Stimulated activated CD4-positive, alpha-beta T cell treated with anti-CD3 and anti-CD28 coated beads, TNF-alpha, amount 100 ng/mL, for 24 hours (primary cell): ENCODE data around the gene DHRSX.
"Not testable (repeated sequence)": the region's sequence is repeated elsewhere in the genome, so short reads cannot be mapped to it uniquely, and the experiment has no call there.

Source experiments
- DNase-seq, 3 experiments: peaks; one replicate each; pipeline ENCODE4 v3.0.0-alpha.2; 2020; ENCODE audit warnings: low read depth in 3 of 3

Gene DHRSX

GRCh38 chrX:2318371-2318770, 182.4 kb downstream of the DHRSX start:
- DNase-seq, result no peak

DNA sequence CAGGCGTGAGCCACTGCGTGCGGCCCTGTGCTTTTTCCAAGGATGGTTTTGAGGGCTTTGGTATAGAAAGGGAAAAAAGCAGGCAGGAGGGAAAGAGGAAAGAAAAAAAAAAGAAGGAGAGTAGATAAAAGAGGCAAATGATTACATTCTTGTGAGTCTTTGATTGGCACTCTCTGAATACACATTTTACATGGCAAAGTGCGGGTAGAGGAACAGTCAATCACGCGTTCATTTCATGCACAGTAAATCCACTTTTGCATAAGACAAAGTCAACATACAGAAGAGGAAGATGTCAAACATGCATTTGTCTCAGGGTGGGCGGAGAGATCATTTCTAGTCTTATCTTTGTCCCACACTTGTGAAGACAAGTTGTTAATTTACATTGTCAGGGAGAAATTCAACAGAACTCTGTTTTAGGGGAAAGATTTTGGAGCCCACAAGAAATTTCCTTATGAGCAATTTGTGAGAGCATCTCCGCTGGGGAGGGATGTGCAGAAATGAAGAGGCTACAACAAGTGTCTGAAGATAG, 183.2 kb downstream of the DHRSX start:
- DNase-seq, result no peak

DNA sequence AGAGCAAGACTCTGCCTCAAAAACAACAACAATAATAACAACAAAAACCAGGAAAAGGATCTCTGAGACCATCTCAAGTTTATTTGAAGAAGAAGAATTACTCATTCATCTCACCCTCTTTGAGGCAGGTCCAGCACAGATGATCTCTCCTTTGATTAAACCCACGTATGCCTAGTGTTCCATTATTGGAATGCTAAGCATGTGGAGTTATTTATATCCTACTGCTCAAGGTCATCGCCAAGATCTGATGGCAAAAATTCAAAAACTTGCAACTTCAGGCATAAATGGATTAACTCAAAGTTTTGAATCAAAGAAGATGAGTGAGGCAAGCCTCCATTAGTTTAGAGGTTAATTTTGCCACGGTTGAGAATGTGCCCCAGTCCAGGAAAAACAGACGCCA, 184.2 kb downstream of the DHRSX start:
- DNase-seq, result no peak

DNA sequence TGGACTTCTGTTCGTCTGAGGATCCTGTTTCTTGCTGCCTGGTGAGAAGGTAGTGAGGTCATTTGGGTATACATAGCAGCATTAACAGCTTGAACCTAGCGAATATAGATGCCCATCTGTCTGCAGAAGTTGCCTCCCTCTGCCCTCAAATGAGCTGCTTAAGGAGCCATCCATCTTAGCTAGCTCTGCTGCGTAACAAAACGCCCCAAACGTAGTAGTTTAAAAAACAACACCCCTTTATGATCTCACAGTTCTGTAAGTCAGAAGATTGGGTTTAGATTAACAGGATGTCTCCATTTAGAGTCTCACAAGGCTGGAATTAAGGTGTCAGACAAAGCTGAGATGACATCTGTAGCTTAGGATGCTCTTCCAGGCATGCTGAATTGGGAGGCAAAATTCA, 185.3 kb downstream of the DHRSX start:
- DNase-seq, result no peak

DNA sequence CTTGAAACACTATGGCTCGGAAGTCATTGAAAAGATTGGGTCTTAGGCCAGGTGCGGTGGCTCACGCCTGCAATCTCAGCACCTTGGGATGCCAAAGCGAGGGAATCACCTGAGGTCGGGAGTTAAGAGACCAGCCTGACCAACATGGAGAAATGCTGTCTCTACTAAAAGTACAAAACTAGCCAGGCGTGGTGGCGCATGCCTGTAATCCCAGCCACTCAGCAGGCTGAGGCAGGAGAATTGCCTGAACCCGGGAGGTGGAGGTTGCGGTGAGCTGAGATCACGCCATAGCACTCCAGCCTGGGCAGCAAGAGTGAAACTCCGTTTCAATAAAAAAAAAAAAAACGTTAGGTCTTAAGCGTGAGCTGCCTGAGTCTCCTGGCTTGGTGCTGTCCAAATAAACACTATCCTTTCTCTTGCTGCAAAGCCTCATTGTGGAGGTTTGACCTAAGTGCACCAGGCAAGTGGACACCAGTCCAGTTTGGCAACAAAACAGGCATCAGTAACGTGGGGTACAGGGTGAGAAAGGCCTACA, 185.9 kb downstream of the DHRSX start:
- no peak for DNase-seq

DNA sequence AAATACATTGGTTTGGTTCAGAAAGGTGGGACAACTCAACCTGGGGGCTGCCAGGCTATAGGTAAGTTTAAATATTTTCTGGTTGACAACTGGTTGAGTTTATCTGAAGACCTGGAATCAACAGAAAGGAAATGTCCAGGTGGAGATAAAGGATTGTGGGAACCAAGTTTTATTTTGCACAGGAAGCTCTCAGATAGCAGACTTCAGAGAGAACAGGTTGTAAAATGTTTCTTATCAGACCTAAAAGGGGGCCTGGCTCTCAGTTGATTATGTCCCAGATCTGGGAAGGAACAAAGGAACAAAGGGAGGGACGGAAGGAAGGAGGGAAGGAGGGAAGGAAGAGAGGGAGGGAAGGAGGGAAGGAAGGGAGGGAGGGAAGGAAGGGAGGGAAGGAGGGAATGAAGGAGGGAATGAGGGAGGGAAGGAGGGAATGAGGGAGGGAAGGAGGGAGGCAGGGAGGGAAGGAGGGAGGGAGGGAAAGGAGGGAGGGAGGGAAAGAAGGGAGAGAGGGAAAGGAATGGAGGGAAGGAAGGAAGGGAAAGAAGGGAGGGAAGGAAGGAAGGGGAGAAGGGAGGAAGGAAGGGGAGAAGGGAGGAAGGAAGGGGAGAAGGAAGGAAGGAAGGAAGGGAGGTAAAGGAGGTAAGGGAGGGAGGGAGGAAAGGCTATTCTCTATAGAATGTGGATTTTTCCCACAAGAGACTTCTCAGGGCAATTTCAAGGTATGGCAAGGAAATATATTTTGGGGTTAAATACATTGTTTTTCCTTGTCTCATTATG, 186.7 kb downstream of the DHRSX start:
- DNase-seq, result no peak

DNA sequence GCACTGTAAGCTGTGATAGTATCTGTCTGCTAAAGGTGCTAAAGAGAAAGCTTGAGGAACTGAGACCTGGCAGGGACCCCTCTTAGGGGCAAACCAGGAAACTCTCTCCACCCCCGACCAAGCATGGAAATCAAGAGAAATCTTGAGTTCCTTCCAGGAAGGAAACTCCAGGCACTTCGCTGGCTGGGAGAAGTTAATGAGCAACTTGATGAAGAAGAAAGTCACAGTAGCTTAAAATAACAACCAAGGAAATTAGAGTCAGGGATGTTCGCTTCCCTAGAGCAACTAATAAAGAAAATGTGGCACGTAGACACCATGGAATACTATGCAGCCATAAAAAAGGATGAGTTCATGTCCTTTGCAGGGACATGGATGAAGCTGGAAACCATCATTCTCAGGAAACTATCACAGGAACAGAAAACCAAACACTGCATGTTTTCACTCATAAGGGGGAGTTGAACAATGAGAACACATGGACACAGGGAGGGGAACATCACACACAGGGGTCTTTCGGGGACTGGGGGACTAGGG, 188.7 kb downstream of the DHRSX start:
- not testable (repeated sequence) for DNase-seq

GRCh38 chrX:2311501-2311900, 189.3 kb downstream of the DHRSX start:
- no peak for DNase-seq

DNA sequence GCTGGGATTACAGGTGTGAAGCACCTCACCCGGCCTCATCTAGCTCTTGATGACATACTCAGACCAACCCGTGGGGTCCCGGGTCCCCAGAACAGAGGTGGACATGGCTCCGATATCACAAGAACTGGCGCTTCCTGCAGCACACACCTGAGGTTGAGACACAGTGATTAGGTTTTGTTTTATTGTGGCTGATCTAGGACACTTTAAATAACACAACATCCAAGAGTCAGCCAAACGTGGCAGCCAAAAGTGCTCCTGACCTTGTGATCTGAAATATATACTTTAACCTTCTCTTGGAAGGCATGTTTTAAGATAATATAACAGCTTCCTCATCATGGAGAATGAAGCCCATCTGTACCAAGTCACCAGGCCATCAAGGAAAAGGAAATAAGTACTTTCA, 198.9 kb downstream of the DHRSX start:
- no peak for DNase-seq

GRCh38 chrX:2299871-2300270, 200.9 kb downstream of the DHRSX start:
- DNase-seq, result no peak

DNA sequence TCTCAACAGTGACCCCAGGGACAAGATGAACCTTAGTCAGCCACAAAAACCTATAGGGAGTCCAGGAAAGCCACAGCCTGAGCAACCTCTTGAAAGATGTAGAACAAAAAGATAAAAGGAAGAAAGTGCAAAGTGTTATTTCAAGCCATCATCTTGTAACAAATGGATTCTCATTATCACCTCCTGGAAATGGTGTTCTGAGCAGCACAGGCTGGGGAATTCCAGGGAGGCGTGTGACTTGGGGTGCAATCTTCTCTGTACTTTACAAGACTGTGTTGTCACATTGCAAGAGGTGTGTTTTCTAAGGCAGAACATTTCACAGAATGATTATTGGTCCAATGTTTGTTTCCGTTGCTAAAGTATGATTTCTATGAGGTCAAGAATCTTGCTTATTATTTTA, 214.0 kb downstream of the DHRSX start:
- DNase-seq, result no peak

DNA sequence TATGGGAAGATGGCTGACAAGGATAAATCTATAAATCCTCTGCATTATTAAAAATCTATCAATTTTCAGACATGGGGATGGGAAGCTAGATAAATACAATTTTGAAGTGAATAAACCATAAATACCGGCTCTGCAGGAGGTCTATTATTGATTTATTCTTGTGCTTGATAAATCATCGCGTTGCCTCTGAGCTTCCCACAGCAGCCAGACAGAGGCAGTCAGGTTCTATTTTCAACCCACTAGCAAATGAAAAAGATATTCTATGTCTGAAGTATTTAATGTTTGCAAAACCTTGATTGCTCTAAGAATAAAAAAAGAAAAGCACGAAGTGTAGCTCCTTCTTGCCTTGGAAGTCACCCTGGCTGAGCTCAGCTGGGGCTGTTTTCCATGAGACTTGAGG, 216.2 kb downstream of the DHRSX start:
- DNase-seq, result no peak

DNA sequence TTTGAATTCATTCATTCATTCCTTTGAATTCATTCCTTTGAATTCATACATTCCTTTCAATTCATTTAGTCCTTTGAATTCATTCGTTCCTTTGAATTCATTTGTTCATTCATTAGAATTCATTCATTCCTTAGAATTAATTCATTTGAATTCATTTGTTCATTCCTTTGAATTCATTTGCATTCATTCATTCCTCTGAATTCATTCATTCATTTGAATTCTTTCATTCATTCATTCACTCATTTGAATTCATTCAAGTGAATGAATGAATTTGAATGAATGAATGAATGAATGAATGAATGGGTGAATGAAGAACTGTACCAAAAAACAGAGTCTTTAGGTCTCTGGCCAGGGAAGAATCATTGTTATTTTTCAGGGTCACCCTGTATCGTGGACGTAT, 216.6 kb downstream of the DHRSX start:
- no peak for DNase-seq

DNA sequence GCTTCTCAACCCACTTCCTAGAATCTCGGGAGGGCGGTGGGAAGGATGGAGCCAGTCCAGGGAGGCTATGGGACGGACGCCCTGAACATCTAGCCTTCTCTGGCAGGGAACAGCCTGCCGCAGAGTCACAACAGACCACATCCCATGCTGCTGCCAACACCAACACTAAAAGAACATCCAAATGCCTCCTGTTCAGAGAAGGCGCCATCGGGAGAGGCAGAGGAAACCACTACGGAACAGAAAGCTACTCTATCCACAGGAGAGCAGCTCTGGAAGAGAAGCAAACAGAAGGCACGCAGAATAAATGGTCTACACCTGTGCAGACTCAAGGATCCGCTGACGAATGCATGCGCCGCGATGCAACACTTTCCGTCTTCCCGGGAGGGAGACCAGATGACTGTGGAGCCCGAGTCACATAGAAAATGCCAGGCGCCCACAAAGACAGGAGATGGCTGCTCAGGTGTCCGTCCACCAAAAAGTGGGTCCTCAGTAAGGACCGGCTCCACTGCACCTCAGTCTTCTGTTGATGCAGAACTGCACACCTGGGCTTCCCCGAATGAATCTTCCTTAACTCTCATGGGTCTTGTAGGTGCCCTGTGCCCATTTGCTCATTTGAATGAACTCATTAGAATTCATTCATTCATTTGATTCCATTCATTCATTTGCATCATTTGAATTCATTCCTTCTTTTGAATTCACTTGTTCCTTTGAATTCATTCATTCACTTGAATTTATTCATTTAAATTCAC, 217.5 kb downstream of the DHRSX start:
- no peak for DNase-seq

DNA sequence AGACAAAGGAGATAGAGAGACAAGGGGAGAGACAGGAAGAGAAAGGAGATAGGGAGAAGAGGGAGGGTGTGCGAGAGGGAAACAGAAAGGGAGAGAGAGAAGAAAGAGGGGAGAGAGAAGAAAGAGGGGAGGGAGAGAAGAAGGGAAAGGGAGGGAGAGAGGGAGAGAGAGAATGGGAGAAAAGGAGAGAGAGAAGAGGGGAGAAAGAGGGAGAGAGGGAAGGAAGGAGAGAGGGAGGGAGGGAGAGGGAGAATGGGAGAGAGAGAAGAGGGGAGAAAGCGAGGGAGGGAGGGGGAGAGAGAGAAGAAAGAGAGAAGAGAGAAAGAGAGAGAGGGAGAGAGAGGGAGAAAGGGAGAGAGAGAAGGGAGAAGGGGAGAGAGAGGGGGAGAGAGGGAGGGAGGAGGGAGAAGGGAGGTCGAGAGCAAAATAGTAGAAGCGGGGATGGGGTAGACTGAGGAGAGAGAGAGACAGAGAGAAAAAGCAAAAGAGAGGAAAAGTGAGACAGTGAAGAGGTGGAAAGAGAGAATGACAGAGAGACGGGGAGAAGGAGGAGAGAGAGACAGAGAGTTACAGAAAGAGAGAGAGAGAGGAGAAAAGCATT, 218.2 kb downstream of the DHRSX start:
- no peak for DNase-seq

GRCh38 chrX:2272337-2272736, 228.4 kb downstream of the DHRSX start:
- DNase-seq, result no peak

DNA sequence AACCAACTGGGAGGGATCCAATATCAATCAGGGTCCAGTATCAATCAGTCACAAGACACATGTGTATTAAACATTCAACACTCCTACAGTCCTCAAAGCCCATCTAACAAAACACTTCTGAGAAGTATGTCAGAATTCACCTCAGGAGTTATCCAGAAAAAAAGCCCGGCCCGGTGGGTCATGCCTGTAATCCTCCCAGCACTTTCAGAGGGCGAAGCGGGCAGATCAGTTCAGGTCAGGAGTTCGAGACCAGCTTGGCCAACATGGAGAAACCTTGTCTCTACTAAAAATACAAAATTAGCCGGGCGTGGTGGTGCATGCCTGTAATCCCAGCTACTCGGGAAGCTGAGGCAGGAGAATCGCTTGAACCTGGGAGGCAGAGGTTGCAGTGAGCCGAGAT, 229.2 kb downstream of the DHRSX start:
- DNase-seq, result not testable (repeated sequence)

- not testable (repeated sequence) for DNase-seq
Measured at GRCh38 chrX:2270783-2271182, 230.0 kb downstream of the DHRSX start.

- DNase-seq, result no peak
Measured at GRCh38 chrX:2267890-2268289, 232.9 kb downstream of the DHRSX start.

DNA sequence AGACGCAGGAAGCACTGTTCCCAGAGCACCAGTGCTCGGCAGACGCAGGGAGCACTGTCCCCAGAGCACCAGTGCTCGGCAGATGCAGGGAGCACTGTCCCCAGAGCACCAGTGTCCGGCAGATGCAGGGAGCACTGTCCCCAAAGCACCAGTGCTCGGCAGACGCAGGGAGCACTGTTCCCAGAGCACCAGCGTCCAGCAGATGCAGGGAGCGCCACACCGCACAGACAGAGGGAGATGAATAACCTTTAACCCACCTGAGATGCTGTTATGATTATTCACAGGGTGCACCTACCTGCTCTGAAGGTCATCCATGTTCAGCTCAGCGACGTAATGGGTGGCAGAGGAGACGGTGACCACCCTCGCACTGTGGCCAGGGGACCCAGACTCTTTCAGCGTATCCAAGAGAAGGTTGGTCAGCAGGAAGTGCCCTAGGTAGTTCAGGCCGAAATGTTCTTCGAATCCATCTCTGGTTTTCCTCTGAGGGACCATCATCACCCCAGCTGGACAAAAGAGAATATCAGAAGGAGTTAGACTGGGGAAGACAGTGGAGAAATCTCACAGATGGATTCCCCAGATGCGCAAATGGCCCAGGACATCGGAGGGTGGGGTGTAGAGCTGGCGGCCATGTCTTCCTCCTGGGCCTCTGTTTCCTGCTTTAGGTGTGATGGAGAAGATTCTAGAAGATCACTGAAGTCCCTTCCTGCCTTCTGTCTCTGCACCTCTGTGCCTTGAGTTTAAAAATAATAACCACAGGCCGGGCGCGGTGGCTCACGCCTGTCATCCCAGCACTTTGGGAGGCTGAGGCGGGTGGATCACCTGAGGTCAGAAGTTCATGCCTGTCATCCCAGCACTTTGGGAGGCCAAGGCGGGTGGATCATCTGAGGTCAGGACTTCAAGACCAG, 234.1 kb downstream of the DHRSX start:
- no peak for DNase-seq
